ENCODE measurements around the gene ISG20L2.

Gene ISG20L2

GRCh38 chr1:156738407-156738806 lies 9.8 kb upstream of the ISG20L2 start:
- peak overlapping the region; percentile 78 for H3K27ac Mint-ChIP-seq
- H3K36me3 Mint-ChIP-seq = peaks cover 61% of the 10 kb centered on the region
- DNase-seq (ENCODE audit: low spot score in 2 of 2) (no peak), ATAC-seq (no peak)
- H3K4me3 Mint-ChIP-seq = peak overlapping the region; percentile 91
- H3K4me1 Mint-ChIP-seq = peaks cover 28% of the 10 kb centered on the region
- H3K9me3 Mint-ChIP-seq = no peaks in the 10 kb centered on the region

GRCh38 chr1:156733989-156734584 lies 5.5 kb upstream of the ISG20L2 start:
- peaks cover 20% of the 10 kb centered on the region for H3K4me1 Mint-ChIP-seq
- H3K36me3 Mint-ChIP-seq = peaks cover 51% of the 10 kb centered on the region
- ATAC-seq = no peak
- H3K9me3 Mint-ChIP-seq = no peaks in the 10 kb centered on the region
- no peak overlapping the region for H3K4me3 Mint-ChIP-seq
- no peak for DNase-seq (ENCODE audit: low spot score in 2 of 2)
- H3K27ac Mint-ChIP-seq = no peak overlapping the region

DNA sequence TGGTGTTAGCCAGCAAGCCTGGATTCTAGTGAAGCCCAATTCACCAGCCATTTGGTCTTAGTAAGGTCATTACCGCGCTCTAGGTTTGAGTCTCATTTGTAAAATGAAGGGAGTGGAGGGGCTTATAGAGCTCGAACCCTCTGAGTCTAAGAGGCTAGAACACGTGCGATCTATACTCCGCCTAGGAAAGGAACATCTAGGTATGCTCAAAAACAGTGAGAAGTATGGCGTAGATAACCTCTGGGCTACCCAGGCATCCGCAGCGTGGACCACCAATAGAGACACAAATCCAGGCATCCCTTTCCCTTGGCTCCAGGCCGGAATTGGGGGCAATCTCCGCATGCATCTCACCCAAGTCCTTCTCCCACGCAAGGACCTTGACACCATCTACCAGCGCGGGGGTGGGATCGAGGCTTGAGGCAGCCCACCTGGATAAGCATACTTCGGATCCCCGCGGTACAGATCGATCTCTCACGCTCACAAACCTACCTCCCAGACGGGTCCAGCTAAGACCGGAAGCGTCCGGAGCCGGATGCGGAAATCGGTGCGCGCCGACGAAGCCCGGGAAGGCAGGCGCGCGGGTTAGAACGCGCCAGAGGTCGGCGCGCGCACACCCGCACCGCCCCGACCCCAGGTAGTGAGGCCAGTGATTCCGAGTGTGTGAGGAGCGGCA lies 504 bp downstream of the ISG20L2 start, which contains the start of gene METTL25B:
TSS of gene METTL25B (plus strand) at position 544 of the 673 bp plus-strand sequence. CDS start 636 bp downstream, outside the sequence.
- no peaks in the 10 kb centered on the region for H3K9me3 Mint-ChIP-seq
- peaks cover 39% of the 10 kb centered on the region for H3K4me1 Mint-ChIP-seq
- DNase-seq (ENCODE audit: low spot score in 2 of 2) (peak in 1 of 2 donors; percentile 68), ATAC-seq (peak; percentile 77)
- no peak within 1 kb of the TSS for H3K4me3 Mint-ChIP-seq
- no peak within 1 kb of the TSS for H3K27ac Mint-ChIP-seq
- H3K36me3 Mint-ChIP-seq = peaks cover 33% of the 10 kb centered on the region

DNA sequence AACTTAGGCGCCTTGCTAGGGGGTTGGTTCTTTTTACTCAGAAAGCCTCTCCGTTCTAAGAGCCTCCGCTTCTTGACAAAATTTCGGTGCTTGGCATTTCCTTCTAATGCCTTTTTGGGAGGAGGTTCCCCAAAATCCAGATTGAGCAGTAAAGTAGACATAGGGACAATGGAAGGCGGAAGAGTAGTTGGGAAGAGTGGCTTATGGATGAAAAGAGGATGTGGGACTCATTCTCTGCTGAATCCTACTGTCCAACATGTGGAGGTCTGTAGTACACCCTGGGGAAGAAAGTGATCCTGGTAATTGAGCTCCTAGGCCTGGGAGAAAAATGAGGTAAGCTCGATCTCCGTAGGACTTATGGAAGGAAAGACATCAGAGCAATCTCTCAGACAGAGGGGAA lies 1.1 kb downstream of the ISG20L2 start:
- Mint-ChIP-seq H3K36me3 (peaks cover 27% of the 10 kb centered on the region), H3K27ac (no peak overlapping the region), H3K4me1 (peaks cover 39% of the 10 kb centered on the region), H3K9me3 (no peaks in the 10 kb centered on the region), H3K4me3 (no peak overlapping the region)
- ATAC-seq (no peak), DNase-seq (ENCODE audit: low spot score in 2 of 2) (no peak)

- peaks cover 23% of the 10 kb centered on the region for H3K36me3 Mint-ChIP-seq
- peaks cover 38% of the 10 kb centered on the region for H3K4me1 Mint-ChIP-seq
- no peaks in the 10 kb centered on the region for H3K9me3 Mint-ChIP-seq
- DNase-seq (ENCODE audit: low spot score in 2 of 2) (peak; percentile 40 to 82), ATAC-seq (no peak)
- no peak overlapping the region for H3K4me3 Mint-ChIP-seq
- no peak overlapping the region for H3K27ac Mint-ChIP-seq
Observed at GRCh38 chr1:156726549-156727226, 1.9 kb downstream of the ISG20L2 start.

DNA sequence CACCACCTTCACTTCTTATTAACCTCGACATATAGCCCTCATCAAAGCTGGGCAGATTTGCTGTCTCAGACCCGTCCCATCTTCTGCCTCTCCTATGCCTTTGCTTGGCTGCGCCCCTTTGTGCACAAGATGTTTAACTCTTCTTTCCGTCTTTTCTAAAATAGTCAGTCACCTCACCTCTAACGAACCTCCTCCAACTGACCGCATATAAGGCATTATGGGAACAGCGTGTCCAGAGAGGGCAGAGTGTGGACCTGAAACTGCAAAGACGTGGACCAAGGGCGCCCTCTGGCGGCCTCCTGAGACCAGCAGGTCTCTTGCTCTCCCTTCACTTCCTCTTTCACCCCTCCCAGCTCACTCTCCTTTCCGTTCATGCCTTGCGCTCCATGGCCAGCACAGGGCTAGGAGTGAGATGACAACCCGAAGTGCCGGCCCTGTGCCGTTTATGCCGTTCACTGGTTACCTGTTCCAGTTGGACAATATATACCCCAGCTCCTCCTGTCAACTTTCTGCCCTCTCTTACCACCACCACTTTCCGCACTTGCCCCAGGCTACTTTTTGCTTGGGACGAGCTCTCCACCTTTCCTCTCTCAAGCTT lies 2.8 kb downstream of the ISG20L2 start:
- ATAC-seq (peak; percentile 44), DNase-seq (ENCODE audit: low spot score in 2 of 2) (peak; percentile 73 to 91)
- H3K27ac Mint-ChIP-seq = no peak overlapping the region
- H3K4me1 Mint-ChIP-seq = peaks cover 37% of the 10 kb centered on the region
- H3K36me3 Mint-ChIP-seq = peaks cover 23% of the 10 kb centered on the region
- H3K4me3 Mint-ChIP-seq = no peak overlapping the region
- no peaks in the 10 kb centered on the region for H3K9me3 Mint-ChIP-seq

DNA sequence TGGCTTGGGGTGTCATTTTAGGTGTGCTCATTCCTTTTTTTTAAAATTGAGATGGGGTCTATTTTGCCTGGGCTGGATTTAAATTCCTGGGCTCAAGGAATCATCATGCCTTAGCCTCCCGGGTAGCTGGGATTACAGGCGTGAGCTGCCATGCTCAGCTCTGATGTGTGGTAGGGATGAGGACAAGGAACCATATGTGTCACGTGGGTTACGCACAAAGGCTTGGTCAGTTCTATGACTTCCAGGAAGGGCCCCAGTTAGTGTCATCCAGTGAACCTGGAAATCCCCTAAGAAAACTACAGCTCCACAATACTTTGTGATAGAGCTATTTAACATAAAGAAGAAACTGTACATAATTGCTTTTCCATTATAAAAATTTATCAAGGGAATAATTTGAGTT lies 7.0 kb downstream of the ISG20L2 start:
- peak overlapping the region; percentile 93 for H3K27ac Mint-ChIP-seq
- peak; percentile 84 for ATAC-seq
- peaks cover 17% of the 10 kb centered on the region for H3K36me3 Mint-ChIP-seq

GRCh38 chr1:156721131-156721530 lies 7.4 kb downstream of the ISG20L2 start:
- DNase-seq (ENCODE audit: low spot score in 2 of 2) = no peak
- Mint-ChIP-seq H3K9me3 (no peaks in the 10 kb centered on the region), H3K36me3 (peaks cover 21% of the 10 kb centered on the region), H3K4me3 (peak overlapping the region; percentile 24), H3K27ac (peak overlapping the region; percentile 93), H3K4me1 (peaks cover 27% of the 10 kb centered on the region)
- peak; percentile 43 for ATAC-seq

More for the DNA sequence above, 7.0 kb downstream of the ISG20L2 start:
- Mint-ChIP-seq H3K4me3 (peak overlapping the region; percentile 24), H3K9me3 (no peaks in the 10 kb centered on the region), H3K4me1 (peaks cover 26% of the 10 kb centered on the region)
- peak in 1 of 2 donors; percentile 70 for DNase-seq (ENCODE audit: low spot score in 2 of 2)

GRCh38 chr1:156717351-156717750 lies 11.2 kb downstream of the ISG20L2 start:
- Mint-ChIP-seq H3K4me1 (peaks cover 24% of the 10 kb centered on the region), H3K36me3 (peaks cover 26% of the 10 kb centered on the region), H3K27ac (no peak overlapping the region), H3K4me3 (no peak overlapping the region), H3K9me3 (no peaks in the 10 kb centered on the region)
- ATAC-seq = no peak
- DNase-seq (ENCODE audit: low spot score in 2 of 2) = no peak

GRCh38 chr1:156714830-156715229 lies 13.7 kb downstream of the ISG20L2 start:
- H3K4me3 Mint-ChIP-seq = no peak overlapping the region
- DNase-seq (ENCODE audit: low spot score in 2 of 2) (no peak), ATAC-seq (no peak)
- H3K27ac Mint-ChIP-seq = no peak overlapping the region
- H3K36me3 Mint-ChIP-seq = peaks cover 26% of the 10 kb centered on the region
- H3K4me1 Mint-ChIP-seq = peaks cover 17% of the 10 kb centered on the region
- no peaks in the 10 kb centered on the region for H3K9me3 Mint-ChIP-seq

DNA sequence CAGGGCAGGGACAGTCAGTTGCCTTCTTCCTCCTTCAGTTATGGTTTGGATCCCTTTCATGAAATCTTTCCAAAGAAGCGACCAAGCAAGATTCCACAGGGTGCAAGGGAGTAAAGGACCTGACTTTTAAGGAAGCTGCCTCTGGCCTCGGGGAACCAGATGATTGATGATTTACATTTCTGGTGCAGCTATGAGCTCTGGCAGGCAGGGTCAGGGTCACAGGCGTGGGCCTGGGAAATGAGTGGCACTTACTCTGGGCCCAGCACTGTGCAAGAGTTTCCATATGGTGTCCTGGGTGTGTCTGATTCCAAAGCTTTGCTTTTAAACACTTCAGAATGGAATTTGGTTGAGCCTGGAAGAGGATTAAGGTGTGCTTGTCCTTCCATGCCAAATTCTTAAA lies 15.9 kb downstream of the ISG20L2 start:
- Mint-ChIP-seq H3K9me3 (no peaks in the 10 kb centered on the region), H3K27ac (no peak overlapping the region), H3K36me3 (peaks cover 20% of the 10 kb centered on the region), H3K4me3 (no peak overlapping the region), H3K4me1 (peaks cover 17% of the 10 kb centered on the region)
- ATAC-seq = no peak
- no peak for DNase-seq (ENCODE audit: low spot score in 2 of 2)

GRCh38 chr1:156711011-156711817 lies 17.4 kb downstream of the ISG20L2 start:
- Mint-ChIP-seq H3K4me1 (peaks cover 26% of the 10 kb centered on the region), H3K27ac (peak overlapping the region; percentile 3), H3K9me3 (no peaks in the 10 kb centered on the region), H3K36me3 (peaks cover 7% of the 10 kb centered on the region), H3K4me3 (no peak overlapping the region)
- no peak for ATAC-seq
- DNase-seq (ENCODE audit: low spot score in 2 of 2) = no peak

DNA sequence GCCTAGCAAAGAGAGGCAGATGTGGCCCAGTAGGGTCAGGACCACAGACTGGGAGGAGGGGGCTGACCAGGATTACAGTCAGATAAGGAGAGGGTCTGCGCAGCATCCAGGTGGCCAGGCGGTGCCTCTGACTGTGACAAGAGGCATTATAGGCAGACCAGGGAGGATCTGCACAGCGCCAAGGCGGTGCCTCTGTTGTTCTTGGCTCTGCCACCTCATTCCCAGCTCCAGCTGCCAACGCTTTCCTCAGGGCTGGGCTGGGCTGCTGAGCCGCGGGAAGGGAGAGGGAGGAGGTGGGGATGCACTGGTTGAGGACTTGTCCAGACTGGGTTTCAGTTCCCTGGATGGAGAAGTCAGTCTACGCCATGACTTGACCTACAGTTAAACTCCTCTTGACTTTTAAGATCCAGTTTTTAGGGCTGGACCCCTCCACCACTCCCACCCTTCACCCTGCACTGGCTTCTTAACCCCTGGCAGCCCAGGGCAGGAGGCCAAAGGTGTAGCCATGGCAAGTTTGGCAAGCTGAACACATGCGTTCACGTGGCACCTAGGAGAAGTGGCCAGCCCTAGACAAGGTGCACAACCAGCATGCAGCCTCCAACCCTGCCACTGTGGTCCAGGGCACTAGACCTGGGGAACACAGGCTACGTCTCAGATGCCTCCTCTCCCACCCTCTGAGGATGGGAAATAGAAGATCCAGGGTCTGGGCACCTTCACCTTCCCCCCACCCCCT lies 18.6 kb downstream of the ISG20L2 start:
- Mint-ChIP-seq H3K4me1 (peaks cover 26% of the 10 kb centered on the region), H3K36me3 (peaks cover 7% of the 10 kb centered on the region), H3K4me3 (no peak overlapping the region), H3K9me3 (no peaks in the 10 kb centered on the region), H3K27ac (peak overlapping the region; percentile 3)
- ATAC-seq = no peak
- DNase-seq (ENCODE audit: low spot score in 2 of 2) = no peak

- DNase-seq (ENCODE audit: low spot score in 2 of 2) = no peak
- Mint-ChIP-seq H3K36me3 (peaks cover 7% of the 10 kb centered on the region), H3K4me3 (no peak overlapping the region), H3K27ac (peak overlapping the region; percentile 67), H3K9me3 (no peaks in the 10 kb centered on the region), H3K4me1 (peaks cover 29% of the 10 kb centered on the region)
- ATAC-seq = no peak
Observed at GRCh38 chr1:156709031-156709430, 19.5 kb downstream of the ISG20L2 start.
